Nephron (organoid): Measurements from ENCODE around the gene FANCE.
"Not testable (repeated sequence)": the region's sequence is repeated elsewhere in the genome, so short reads cannot be mapped to it uniquely, and the experiment has no call there.

Source experiments
- H3K27ac Mint-ChIP-seq, 3 experiments: 2 replicates each; pipeline ENCODE4 v1.8.0; 2020; ENCODE audit warnings: mixed read lengths in 3 of 3, mild to moderate bottlenecking in 2 of 3, moderate library complexity in 1 of 3
- H3K27me3 Mint-ChIP-seq: 2 replicates; pipeline ENCODE4 v1.8.0; 2021; ENCODE audit warnings: low read depth, mild to moderate bottlenecking, moderate library complexity, mixed read lengths
- H3K36me3 Mint-ChIP-seq: 2 replicates; pipeline ENCODE4 v1.8.0; 2020; ENCODE audit warnings: low read depth, mixed read lengths
- H3K4me1 Mint-ChIP-seq: 2 replicates; pipeline ENCODE4 v1.8.0; 2020; ENCODE audit warnings: mixed read lengths
- H3K4me3 Mint-ChIP-seq, 3 experiments: 2 replicates each; pipeline ENCODE4 v1.8.0; 2020; ENCODE audit warnings: mild to moderate bottlenecking in 3 of 3, mixed read lengths in 3 of 3, moderate library complexity in 2 of 3
- H3K9me3 Mint-ChIP-seq: 2 replicates; pipeline ENCODE4 v1.8.0; 2020; ENCODE audit warnings: mixed read lengths
- TF ChIP-seq, protein P1 (sequence below), 3 experiments: fragments of 200-600 bp; sonication (generic); IDR thresholded peaks; one replicate each; pipeline ENCODE4 v1.5.0; 2021; ENCODE audit warnings: antibody characterized with exemption in 3 of 3; ENCODE audit not compliant: unreplicated experiment in 3 of 3

Gene FANCE

DNA sequence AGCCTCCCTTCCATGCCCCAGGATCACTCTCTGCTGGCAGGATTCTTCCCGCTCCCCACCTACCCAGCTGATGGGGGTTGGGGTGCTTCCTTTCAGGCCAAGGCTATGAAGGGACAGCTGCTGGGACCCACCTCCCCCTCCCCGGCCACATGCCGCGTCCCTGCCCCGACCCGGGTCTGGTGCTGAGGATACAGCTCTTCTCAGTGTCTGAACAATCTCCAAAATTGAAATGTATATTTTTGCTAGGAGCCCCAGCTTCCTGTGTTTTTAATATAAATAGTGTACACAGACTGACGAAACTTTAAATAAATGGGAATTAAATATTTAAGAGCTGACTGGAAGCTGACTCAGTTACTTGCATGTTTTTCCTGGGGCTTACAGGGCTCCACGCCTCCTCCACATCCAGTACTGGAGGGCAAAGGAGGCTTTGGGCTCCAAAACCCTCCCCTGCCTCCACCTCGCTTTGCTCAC, 24.3 kb upstream of the FANCE start:
- Mint-ChIP-seq H3K9me3 (peaks cover 6% of the 10 kb centered on the region), H3K27ac (peak overlapping the region in 2 of 3 experiments; percentile 35 to 89), H3K27me3 (no peaks in the 10 kb centered on the region), H3K4me1 (peaks cover 5% of the 10 kb centered on the region), H3K4me3 (no peak overlapping the region), H3K36me3 (peaks cover 33% of the 10 kb centered on the region)
- TF ChIP-seq, protein P1, sequence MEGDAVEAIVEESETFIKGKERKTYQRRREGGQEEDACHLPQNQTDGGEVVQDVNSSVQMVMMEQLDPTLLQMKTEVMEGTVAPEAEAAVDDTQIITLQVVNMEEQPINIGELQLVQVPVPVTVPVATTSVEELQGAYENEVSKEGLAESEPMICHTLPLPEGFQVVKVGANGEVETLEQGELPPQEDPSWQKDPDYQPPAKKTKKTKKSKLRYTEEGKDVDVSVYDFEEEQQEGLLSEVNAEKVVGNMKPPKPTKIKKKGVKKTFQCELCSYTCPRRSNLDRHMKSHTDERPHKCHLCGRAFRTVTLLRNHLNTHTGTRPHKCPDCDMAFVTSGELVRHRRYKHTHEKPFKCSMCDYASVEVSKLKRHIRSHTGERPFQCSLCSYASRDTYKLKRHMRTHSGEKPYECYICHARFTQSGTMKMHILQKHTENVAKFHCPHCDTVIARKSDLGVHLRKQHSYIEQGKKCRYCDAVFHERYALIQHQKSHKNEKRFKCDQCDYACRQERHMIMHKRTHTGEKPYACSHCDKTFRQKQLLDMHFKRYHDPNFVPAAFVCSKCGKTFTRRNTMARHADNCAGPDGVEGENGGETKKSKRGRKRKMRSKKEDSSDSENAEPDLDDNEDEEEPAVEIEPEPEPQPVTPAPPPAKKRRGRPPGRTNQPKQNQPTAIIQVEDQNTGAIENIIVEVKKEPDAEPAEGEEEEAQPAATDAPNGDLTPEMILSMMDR (IDR thresholded peaks at IDR 0.05; ENCODE audit: unreplicated experiment in 3 of 3), result no peak

DNA sequence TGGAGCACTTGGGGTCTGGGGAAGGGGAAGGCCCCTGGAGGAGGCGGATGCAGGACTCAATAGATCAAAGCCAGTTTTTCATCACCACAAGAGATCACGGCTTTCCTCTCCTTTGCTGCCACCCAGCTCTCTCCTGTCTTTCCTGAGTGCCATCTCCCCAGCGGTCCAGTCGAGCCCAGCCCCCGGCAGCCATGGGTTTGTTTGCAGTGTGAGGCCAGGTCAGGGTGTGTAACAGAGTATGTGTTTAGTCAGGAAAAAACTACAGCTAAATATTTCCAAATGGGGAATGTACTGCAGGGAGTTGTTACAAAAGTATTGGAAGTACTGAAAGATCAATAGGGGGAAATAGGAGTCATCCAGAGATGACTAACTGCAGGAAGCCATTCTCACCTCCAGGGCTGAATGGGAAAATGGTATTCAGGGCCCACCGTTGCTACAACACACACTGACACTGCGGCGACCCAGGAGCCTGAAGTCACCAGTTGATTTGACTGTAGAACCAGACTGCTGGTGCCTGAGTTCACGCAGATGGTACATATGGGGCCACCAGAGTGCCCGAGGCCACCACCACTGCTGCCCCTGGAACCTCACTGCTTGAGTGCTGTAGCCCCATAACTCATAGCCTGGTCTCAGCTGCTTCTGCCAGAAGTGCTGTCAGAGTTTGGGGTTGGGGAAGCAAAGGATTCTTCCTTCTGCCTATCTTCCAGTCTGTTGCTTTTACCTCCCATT, 23.6 kb upstream of the FANCE start:
- Mint-ChIP-seq H3K36me3 (peaks cover 31% of the 10 kb centered on the region), H3K4me3 (no peak overlapping the region), H3K27me3 (no peaks in the 10 kb centered on the region), H3K4me1 (peaks cover 5% of the 10 kb centered on the region), H3K27ac (peak overlapping the region in 2 of 3 experiments; percentile 85 to 89), H3K9me3 (peaks cover 6% of the 10 kb centered on the region)
- TF ChIP-seq, protein P1 (IDR thresholded peaks at IDR 0.05; ENCODE audit: unreplicated experiment in 3 of 3), result no peak

DNA sequence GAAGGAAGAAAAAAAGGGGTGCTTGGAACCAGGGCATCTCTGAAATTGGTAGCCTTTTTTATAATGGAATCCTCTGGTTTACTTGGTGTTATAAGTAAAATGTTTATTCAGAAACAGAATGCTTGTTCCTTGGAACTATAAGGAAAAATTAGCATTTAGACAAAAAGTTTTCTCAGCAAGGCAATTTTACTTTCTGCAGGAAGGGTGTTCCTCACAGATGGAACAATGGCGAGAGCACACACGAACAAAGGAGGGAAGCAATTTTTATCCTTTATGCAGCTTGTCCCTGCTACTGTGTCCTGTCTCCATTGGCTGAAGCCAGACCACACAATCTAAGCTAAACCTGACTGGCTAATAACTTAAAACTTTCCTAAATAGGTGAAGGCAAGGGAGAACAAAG, 22.7 kb upstream of the FANCE start:
- H3K4me1 Mint-ChIP-seq, result peaks cover 5% of the 10 kb centered on the region
- no peak overlapping the region for H3K4me3 Mint-ChIP-seq
- TF ChIP-seq, protein P1 (IDR thresholded peaks at IDR 0.05; ENCODE audit: unreplicated experiment in 3 of 3), result no peak
- H3K27me3 Mint-ChIP-seq, result no peaks in the 10 kb centered on the region
- H3K36me3 Mint-ChIP-seq, result peaks cover 29% of the 10 kb centered on the region
- H3K9me3 Mint-ChIP-seq, result peaks cover 6% of the 10 kb centered on the region
- peak overlapping the region in 1 of 3 experiments; percentile 49 for H3K27ac Mint-ChIP-seq

DNA sequence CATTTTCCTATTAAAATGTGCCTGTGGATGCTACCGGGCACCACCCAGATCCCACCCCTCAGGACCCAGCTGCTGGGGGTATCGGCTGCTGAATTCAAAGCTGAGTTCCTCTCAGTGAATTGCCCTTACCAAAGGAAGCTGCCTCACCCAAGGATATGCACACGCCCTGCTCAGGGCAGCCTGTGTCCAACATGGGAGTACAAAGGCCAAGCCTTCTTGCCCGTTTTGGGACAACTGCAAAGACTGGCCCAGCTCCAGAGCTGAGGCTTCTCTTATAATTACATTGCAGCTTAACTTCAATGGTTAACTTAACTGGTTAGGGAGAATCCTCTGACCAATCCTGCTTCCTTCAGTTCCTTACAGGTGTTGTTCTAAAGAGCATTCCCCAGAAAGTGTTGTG, 19.8 kb upstream of the FANCE start:
- Mint-ChIP-seq H3K4me3 (no peak overlapping the region), H3K9me3 (peaks cover 6% of the 10 kb centered on the region), H3K27ac (no peak overlapping the region), H3K27me3 (no peaks in the 10 kb centered on the region), H3K4me1 (peaks cover 5% of the 10 kb centered on the region), H3K36me3 (peaks cover 11% of the 10 kb centered on the region)
- TF ChIP-seq, protein P1 (IDR thresholded peaks at IDR 0.05; ENCODE audit: unreplicated experiment in 3 of 3), result no peak

DNA sequence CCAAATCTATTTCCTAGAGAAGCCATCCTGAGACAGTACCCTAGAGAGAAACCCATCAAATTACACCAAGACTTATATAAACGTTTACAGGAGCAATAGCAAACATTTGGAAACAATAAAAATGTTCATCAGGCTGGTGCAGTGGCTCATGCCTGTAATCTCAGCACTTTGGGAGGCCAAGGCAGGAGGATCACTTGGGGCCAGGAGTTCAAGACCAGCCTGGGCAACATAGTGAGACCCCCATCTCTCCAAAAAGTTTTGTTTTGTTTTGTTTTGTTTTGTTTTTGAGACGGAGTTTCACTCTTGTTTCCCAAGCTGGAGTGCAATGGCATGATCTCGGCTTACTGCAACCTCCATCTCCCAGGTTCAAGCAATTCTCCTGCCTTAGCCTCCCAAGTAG, 19.4 kb upstream of the FANCE start:
- H3K9me3 Mint-ChIP-seq, H3K4me3 Mint-ChIP-seq, H3K27ac Mint-ChIP-seq, H3K27me3 Mint-ChIP-seq, H3K4me1 Mint-ChIP-seq: not testable (repeated sequence)
- peaks cover 11% of the 10 kb centered on the region for H3K36me3 Mint-ChIP-seq

DNA sequence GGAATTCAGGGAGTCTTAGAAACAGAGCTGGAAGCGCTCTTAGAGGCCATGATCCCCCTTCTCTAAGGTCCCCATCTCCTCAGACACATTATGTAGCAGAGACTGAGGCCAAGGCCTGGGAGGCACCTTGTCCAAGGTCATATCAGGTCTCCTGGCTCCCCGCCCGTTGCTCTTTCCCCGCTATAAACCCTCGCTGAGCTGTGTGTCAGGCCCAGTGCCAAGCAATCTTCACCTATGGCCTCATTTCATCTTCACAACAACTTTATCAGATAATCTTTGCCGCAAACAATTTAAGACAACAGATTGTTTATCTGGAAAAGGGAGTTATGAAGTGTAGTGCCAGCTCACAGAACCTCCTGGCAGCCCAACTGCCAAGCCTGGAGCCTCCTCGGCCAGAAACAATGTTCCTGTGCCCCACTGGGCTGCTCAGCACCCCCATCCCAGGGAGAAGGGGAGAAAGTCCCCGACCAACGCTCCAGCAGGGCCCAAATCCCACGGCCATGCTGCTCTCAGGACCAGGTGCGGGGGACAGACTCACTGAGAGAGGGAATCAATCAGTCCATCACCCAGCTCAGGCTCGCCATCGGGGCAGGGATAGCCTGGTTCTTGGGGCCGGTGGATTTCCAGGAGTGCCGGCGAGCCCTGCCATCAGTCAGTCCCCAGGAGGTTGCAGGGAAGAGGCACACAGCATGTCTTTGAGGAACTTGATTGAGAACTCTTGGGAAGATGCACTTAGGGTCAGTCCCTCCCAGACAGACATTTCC, 16.9 kb upstream of the FANCE start:
- no peaks in the 10 kb centered on the region for H3K36me3 Mint-ChIP-seq
- H3K9me3 Mint-ChIP-seq, result no peaks in the 10 kb centered on the region
- TF ChIP-seq, protein P1 (IDR thresholded peaks at IDR 0.05; ENCODE audit: unreplicated experiment in 3 of 3), result no peak
- no peaks in the 10 kb centered on the region for H3K27me3 Mint-ChIP-seq
- no peak overlapping the region for H3K27ac Mint-ChIP-seq
- no peak overlapping the region for H3K4me3 Mint-ChIP-seq
- H3K4me1 Mint-ChIP-seq, result no peaks in the 10 kb centered on the region
